OCI-LY7 (cell line): ENCODE results near the gene SLC6A7. TPM values are rescaled to one million over a fixed set of nuclear protein-coding genes. Genes with fewer than 3 reads are reported as not detected.

Experiments used
- BruUV-seq: library from RNA; stranded (reverse); fragments of 400-500 nt; replicated peaks from 2 replicates; lab custom pipeline; 2021; lab: Mats Ljungman, UMichigan
- CTCF ChIA-PET: fragments of 300-600 bp; sonication (Branson Sonifier 250); formaldehyde crosslinking; loops from one replicate; lab custom pipeline; 2022; ENCODE audit warnings: antibody characterized with exemption; ENCODE audit not compliant: unreplicated experiment; lab: Charles Lee
- POLR2A ChIA-PET: fragments of 300-600 bp; sonication (Branson Sonifier 250); formaldehyde crosslinking; loops from one replicate; lab custom pipeline; 2022; ENCODE audit warnings: antibody characterized with exemption; lab: Charles Lee
- DNase-seq: peaks from one replicate; pipeline ENCODE4 v3.0.0-alpha.2; 2015; ENCODE audit warnings: low spot score
- H2AFZ ChIP-seq: fragments of 200-600 bp; sonication (generic), shearing (Covaris generic); 2 replicates; pipeline ENCODE4 v1.6.1; 2014; ENCODE audit warnings: mild to moderate bottlenecking, antibody characterized with exemption, low read length, moderate library complexity
- H3K27ac ChIP-seq: fragments of 200-600 bp; sonication (generic); 2 replicates; pipeline ENCODE4 v1.5.1; 2014; ENCODE audit warnings: mixed run types, low read depth, mild to moderate bottlenecking, moderate library complexity, low read length, inconsistent platforms; ENCODE audit not compliant: poor library complexity, severe bottlenecking
- H3K36me3 ChIP-seq: fragments of 200-600 bp; sonication (generic); 2 replicates; pipeline ENCODE4 v1.6.1; 2014; ENCODE audit warnings: mild to moderate bottlenecking, antibody characterized with exemption, low read length, moderate library complexity, mixed read lengths; ENCODE audit not compliant: insufficient read depth
- H3K4me1 ChIP-seq: fragments of 200-600 bp; sonication (generic); 2 replicates; pipeline ENCODE4 v1.5.1; 2014; ENCODE audit warnings: mild to moderate bottlenecking, low read length; ENCODE audit not compliant: insufficient read depth, poor library complexity, severe bottlenecking
- H3K4me2 ChIP-seq: fragments of 200-600 bp; sonication (generic); 2 replicates; pipeline ENCODE4 v1.6.1; 2014; ENCODE audit warnings: mild to moderate bottlenecking, low read length
- H3K4me3 ChIP-seq: fragments of 200-600 bp; sonication (generic); 2 replicates; pipeline ENCODE4 v1.5.1; 2014; ENCODE audit warnings: mild to moderate bottlenecking, low read depth, low read length; ENCODE audit not compliant: poor library complexity, severe bottlenecking
- H3K79me2 ChIP-seq: fragments of 200-600 bp; sonication (generic); 2 replicates; pipeline ENCODE4 v1.6.1; 2016; ENCODE audit warnings: low read depth, mild to moderate bottlenecking, low read length, moderate library complexity, mixed read lengths; ENCODE audit not compliant: insufficient read depth
- H3K9me2 ChIP-seq: fragments of 200-600 bp; sonication (generic); 2 replicates; pipeline ENCODE4 v1.6.1; 2016; ENCODE audit warnings: mild to moderate bottlenecking, low read length, mixed read lengths; ENCODE audit not compliant: insufficient read depth
- H3K9me3 ChIP-seq: fragments of 200-600 bp; sonication (generic); 2 replicates; pipeline ENCODE4 v1.6.1; 2014; ENCODE audit warnings: mild to moderate bottlenecking, mixed run types, low read length, mixed read lengths
- H4K20me1 ChIP-seq: fragments of 200-600 bp; sonication (generic); 2 replicates; pipeline ENCODE4 v1.6.1; 2014; ENCODE audit warnings: mild to moderate bottlenecking, antibody characterized with exemption, low read length, moderate library complexity, mixed read lengths; ENCODE audit not compliant: insufficient read depth
- EZH2phosphoT487 ChIP-seq: fragments of 200-600 bp; sonication (generic); IDR thresholded peaks from 2 replicates; pipeline ENCODE4 v1.6.1; 2018; ENCODE audit warnings: low read depth, borderline replicate concordance, mild to moderate bottlenecking, mixed run types, antibody characterized with exemption, low read length, moderate library complexity, mixed read lengths
- intact Hi-C: fragments of 100-400 bp; cut with micrococcal nuclease; formaldehyde crosslinking; loops from one replicate; pipeline ENCODE4 v1.10.0; 2022; ENCODE audit not compliant: unreplicated experiment
- total RNA-seq, 2 experiments: library from RNA; depleted of rRNA in 1 of 2; stranded (reverse); fragments of >200 nt in 1 of 2; shearing (Covaris generic) in 1 of 2; gene quantifications; 2 replicates each; pipeline ENCODE4 v1.2.3, GENCODE V29; 2014 to 2022
- TF ChIP-seq, protein P1 (sequence below): fragments of 200-600 bp; sonication (generic); conservative IDR thresholded peaks from 2 replicates; pipeline ENCODE4 v1.5.1; 2014; ENCODE audit warnings: mild to moderate bottlenecking, antibody characterized with exemption, low read length, moderate library complexity, mixed read lengths

Gene SLC6A7
- total RNA-seq, 2 experiments from 2014 or later, result not detected

DNA sequence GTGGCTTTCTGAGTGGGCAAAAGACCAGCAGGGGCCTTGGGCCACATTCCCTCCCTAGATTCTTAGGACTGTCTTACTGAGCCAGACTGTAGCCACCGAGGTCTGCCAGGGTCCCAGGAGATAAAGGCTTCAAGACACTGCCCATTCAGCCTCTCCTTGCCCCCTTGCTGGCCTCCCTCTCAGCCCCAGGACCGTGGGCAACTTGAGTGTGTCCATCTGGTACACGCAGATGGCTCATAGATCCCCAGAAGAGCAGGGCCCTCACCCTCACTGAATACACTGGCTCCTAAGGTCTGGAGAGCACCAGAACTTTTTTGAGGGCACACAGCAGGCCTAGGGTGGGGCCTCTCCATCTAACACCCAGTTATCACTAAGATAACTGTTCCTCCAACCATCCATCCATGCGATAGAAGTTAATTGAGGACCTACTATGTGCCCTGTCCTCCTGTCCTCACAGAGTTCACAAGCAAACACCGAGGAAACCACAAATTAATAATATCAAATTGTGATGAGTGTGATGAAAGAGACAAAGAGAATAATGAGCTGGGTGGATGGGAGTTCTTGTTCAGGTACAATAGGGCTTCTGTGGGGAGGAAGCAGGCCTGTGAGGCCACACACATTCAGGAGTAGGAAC lies 29.3 kb upstream of the SLC6A7 start:
- H3K4me2 ChIP-seq, result 0 out of 2 replicates have a peak overlapping the region, but pooled peaks have one; percentile 6
- H3K9me3 ChIP-seq, result no peaks in the 10 kb centered on the region
- TF ChIP-seq EZH2phosphoT487, result no peak
- TF ChIP-seq, protein P1, sequence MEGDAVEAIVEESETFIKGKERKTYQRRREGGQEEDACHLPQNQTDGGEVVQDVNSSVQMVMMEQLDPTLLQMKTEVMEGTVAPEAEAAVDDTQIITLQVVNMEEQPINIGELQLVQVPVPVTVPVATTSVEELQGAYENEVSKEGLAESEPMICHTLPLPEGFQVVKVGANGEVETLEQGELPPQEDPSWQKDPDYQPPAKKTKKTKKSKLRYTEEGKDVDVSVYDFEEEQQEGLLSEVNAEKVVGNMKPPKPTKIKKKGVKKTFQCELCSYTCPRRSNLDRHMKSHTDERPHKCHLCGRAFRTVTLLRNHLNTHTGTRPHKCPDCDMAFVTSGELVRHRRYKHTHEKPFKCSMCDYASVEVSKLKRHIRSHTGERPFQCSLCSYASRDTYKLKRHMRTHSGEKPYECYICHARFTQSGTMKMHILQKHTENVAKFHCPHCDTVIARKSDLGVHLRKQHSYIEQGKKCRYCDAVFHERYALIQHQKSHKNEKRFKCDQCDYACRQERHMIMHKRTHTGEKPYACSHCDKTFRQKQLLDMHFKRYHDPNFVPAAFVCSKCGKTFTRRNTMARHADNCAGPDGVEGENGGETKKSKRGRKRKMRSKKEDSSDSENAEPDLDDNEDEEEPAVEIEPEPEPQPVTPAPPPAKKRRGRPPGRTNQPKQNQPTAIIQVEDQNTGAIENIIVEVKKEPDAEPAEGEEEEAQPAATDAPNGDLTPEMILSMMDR, result no peak
- H3K27ac ChIP-seq, result no peak overlapping the region
- H3K9me2 ChIP-seq, result no peaks in the 10 kb centered on the region
- BruUV-seq, result no TSS peak
- no peak overlapping the region for H3K4me3 ChIP-seq
- H2AFZ ChIP-seq, result 0 out of 2 replicates have a peak overlapping the region, but pooled peaks have one; percentile 6
- no peaks in the 10 kb centered on the region for H3K79me2 ChIP-seq
- intact Hi-C loops, result loop anchor here (1.0 kb wide), 3 partner anchors 58 to 276 kb away; no protein-coding TSS in a partner anchor
- CTCF ChIA-PET, result no interaction called here
- no peak for DNase-seq
- POLR2A ChIA-PET, result interaction anchor here (0.6 kb wide), 1 partner anchor 371 kb away, joined by 8 read pairs; no protein-coding TSS in a partner anchor
- H4K20me1 ChIP-seq, result no peaks in the 10 kb centered on the region
- H3K4me1 ChIP-seq, result peaks cover 13% of the 10 kb centered on the region
- no peaks in the 10 kb centered on the region for H3K36me3 ChIP-seq

DNA sequence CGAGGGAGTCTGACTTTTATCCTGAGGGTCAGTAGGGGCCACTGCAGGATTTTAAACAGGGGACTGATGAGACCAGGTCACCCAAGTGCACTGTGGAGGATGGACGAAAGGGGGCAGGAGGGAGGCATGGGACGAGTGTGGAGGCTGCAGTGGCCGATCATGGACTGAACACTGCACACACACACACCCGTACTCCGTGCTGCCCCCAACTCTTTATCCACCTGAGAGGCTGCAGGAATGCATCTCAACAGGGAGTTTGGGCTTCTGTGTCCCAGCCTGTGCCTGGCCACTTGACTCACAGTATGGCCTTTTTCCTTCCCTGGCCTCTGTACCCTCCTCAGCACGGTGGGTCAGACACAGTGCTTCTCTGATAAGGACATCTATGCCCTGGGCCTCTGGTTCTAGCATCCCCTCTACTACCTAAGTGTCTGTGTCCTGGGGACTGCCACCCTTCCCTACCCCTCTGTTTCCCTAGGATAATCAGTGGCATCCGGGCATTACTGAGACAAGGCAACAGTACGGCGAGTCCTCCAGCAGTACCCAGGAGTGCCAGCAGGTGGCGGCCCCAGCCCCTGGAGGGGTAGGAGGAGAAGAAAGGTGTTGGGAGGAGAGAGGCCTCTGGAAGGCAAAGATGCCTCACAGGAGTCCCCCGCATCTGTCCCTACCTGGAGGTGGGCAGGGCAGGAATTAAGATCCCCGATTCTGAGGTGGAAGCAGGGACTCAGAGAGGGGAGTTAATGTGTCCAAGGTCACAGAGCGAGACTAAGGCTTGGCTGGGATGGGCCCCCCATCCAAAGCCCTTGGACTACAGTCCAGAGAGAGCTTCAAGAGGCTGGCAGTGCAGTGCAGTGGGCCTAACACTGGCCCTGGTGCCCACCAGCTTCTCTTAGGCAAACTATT lies 28.4 kb upstream of the SLC6A7 start:
- ChIA-PET CTCF (no interaction called here), POLR2A (no interaction called here)
- intact Hi-C loops, result loop anchor here (1.0 kb wide), 3 partner anchors 57 to 275 kb away; no protein-coding TSS in a partner anchor
- Histone ChIP-seq H3K4me1 (peaks cover 13% of the 10 kb centered on the region), H2AFZ (no peak overlapping the region), H3K9me2 (no peaks in the 10 kb centered on the region), H3K36me3 (no peaks in the 10 kb centered on the region), H4K20me1 (no peaks in the 10 kb centered on the region), H3K4me3 (no peak overlapping the region), H3K4me2 (no peak overlapping the region; the same call in 1 of the 2 replicates), H3K27ac (no peak overlapping the region), H3K9me3 (no peaks in the 10 kb centered on the region), H3K79me2 (no peaks in the 10 kb centered on the region)
- peak; percentile 69 for DNase-seq
- BruUV-seq, result no TSS peak
- TF ChIP-seq, protein P1, result peak; percentile 91
- TF ChIP-seq EZH2phosphoT487, result no peak
